MM.1S (cell line): ENCODE results near the gene SYNE1.

ENCODE experiments used
- DNase-seq: peaks from one replicate; pipeline ENCODE4 v3.0.0-alpha.2; 2015
- H2AFZ ChIP-seq: fragments of 300-600 bp; sonication (generic); 2 replicates; pipeline ENCODE4 v1.6.0; 2016; ENCODE audit warnings: antibody characterized with exemption, low read length
- H3F3A ChIP-seq: fragments of 300-600 bp; sonication (generic); 2 replicates; pipeline ENCODE4 v1.6.1; 2016; ENCODE audit warnings: mild to moderate bottlenecking, antibody characterized with exemption, low read length, moderate library complexity, mixed read lengths; ENCODE audit not compliant: insufficient read depth
- H3K27ac ChIP-seq: fragments of 300-600 bp; sonication (generic); 2 replicates; pipeline ENCODE4 v1.5.1; 2016; ENCODE audit warnings: mild to moderate bottlenecking, low read length
- H3K27me3 ChIP-seq: fragments of 300-600 bp; sonication (generic); replicated peaks from 2 replicates; pipeline ENCODE4 v1.6.0; 2016; ENCODE audit warnings: low read length; ENCODE audit not compliant: insufficient read depth
- H3K36me3 ChIP-seq: fragments of 300-600 bp; sonication (generic); replicated peaks from 2 replicates; pipeline ENCODE4 v1.6.1; 2016; ENCODE audit warnings: mild to moderate bottlenecking, low read length, mixed read lengths; ENCODE audit not compliant: insufficient read depth
- H3K4me1 ChIP-seq: fragments of 300-600 bp; sonication (generic); 2 replicates; pipeline ENCODE4 v1.6.1; 2016; ENCODE audit warnings: low read length, mixed read lengths
- H3K4me2 ChIP-seq: fragments of 300-600 bp; sonication (generic); 2 replicates; pipeline ENCODE4 v1.6.0; 2016; ENCODE audit warnings: low read depth, low read length
- H3K4me3 ChIP-seq: fragments of 300-600 bp; sonication (generic); 2 replicates; pipeline ENCODE4 v1.5.1; 2016; ENCODE audit warnings: low read length, mixed read lengths
- H3K79me2 ChIP-seq: fragments of 300-600 bp; sonication (generic); 2 replicates; pipeline ENCODE4 v1.6.1; 2016; ENCODE audit warnings: mixed run types, low read length, mixed read lengths
- H3K9ac ChIP-seq: fragments of 300-600 bp; sonication (generic); 2 replicates; pipeline ENCODE4 v1.6.1; 2016; ENCODE audit warnings: low read length, mixed read lengths
- H3K9me2 ChIP-seq: fragments of 300-600 bp; sonication (generic); replicated peaks from 2 replicates; pipeline ENCODE4 v1.6.1; 2016; ENCODE audit warnings: mild to moderate bottlenecking, low read length, mixed read lengths; ENCODE audit not compliant: insufficient read depth
- H3K9me3 ChIP-seq: fragments of 300-600 bp; sonication (generic); replicated peaks from 2 replicates; pipeline ENCODE4 v1.6.1; 2016; ENCODE audit warnings: mild to moderate bottlenecking, low read length, mixed read lengths; ENCODE audit not compliant: insufficient read depth
- H4K20me1 ChIP-seq: fragments of 300-600 bp; sonication (generic); 2 replicates; pipeline ENCODE4 v1.6.1; 2016; ENCODE audit warnings: mild to moderate bottlenecking, low read length, moderate library complexity, mixed read lengths; ENCODE audit not compliant: insufficient read depth
- CTCF ChIP-seq: fragments of 300-600 bp; sonication (generic); IDR thresholded peaks from 2 replicates; pipeline ENCODE4 v1.5.1; 2016; ENCODE audit warnings: antibody characterized with exemption, low read length, mixed read lengths
- EZH2 ChIP-seq: fragments of 300-600 bp; sonication (generic); optimal IDR thresholded peaks from 2 replicates; pipeline ENCODE3; 2017; ENCODE audit warnings: low read depth, mild to moderate bottlenecking, antibody characterized with exemption, low read length, mixed read lengths
- EZH2phosphoT487 ChIP-seq: fragments of 300-600 bp; sonication (generic); IDR thresholded peaks from 2 replicates; pipeline ENCODE4 v1.6.1; 2018; ENCODE audit warnings: antibody characterized with exemption, low read length

The SYNE1 gene

GRCh38 chr6:152576525-152576924, 60.6 kb downstream of the SYNE1 start:
- H3K9me2 ChIP-seq = no peaks in the 10 kb centered on the region
- no peak for DNase-seq
- H4K20me1 ChIP-seq = no peaks in the 10 kb centered on the region
- no peaks in the 10 kb centered on the region for H3F3A ChIP-seq
- no peaks in the 10 kb centered on the region for H3K4me1 ChIP-seq
- no peak overlapping the region for H3K9ac ChIP-seq
- H3K9me3 ChIP-seq = no peaks in the 10 kb centered on the region
- no peaks in the 10 kb centered on the region for H3K79me2 ChIP-seq
- H3K4me3 ChIP-seq = no peak overlapping the region
- H3K4me2 ChIP-seq = no peak overlapping the region
- TF ChIP-seq CTCF = no peak
- no peak for TF ChIP-seq EZH2phosphoT487
- no peak for TF ChIP-seq EZH2
- no peaks in the 10 kb centered on the region for H3K27me3 ChIP-seq
- H3K36me3 ChIP-seq = no peaks in the 10 kb centered on the region
- no peak overlapping the region for H2AFZ ChIP-seq
- H3K27ac ChIP-seq = no peak overlapping the region

GRCh38 chr6:152575621-152576150, 61.5 kb downstream of the SYNE1 start:
- H3K9ac ChIP-seq = no peak overlapping the region
- no peak overlapping the region for H2AFZ ChIP-seq
- H3K27ac ChIP-seq = no peak overlapping the region

GRCh38 chr6:152575161-152575560, 62.0 kb downstream of the SYNE1 start:
- Histone ChIP-seq H3K36me3 (no peaks in the 10 kb centered on the region), H3K4me3 (no peak overlapping the region), H2AFZ (no peak overlapping the region), H3K9me2 (no peaks in the 10 kb centered on the region), H3F3A (no peaks in the 10 kb centered on the region), H3K9ac (no peak overlapping the region), H4K20me1 (no peaks in the 10 kb centered on the region), H3K27me3 (no peaks in the 10 kb centered on the region), H3K27ac (no peak overlapping the region), H3K4me2 (no peak overlapping the region), H3K79me2 (no peaks in the 10 kb centered on the region), H3K9me3 (no peaks in the 10 kb centered on the region), H3K4me1 (no peaks in the 10 kb centered on the region)
- no peak for DNase-seq
- TF ChIP-seq CTCF (no peak), EZH2phosphoT487 (no peak), EZH2 (no peak)

More at GRCh38 chr6:152575621-152576150, 61.5 kb downstream of the SYNE1 start:
- Histone ChIP-seq H3K79me2 (no peaks in the 10 kb centered on the region), H3K9me2 (no peaks in the 10 kb centered on the region), H3K27me3 (no peaks in the 10 kb centered on the region), H3K36me3 (no peaks in the 10 kb centered on the region), H3F3A (no peaks in the 10 kb centered on the region), H3K9me3 (no peaks in the 10 kb centered on the region), H3K4me3 (no peak overlapping the region), H4K20me1 (no peaks in the 10 kb centered on the region), H3K4me2 (no peak overlapping the region), H3K4me1 (no peaks in the 10 kb centered on the region)
- TF ChIP-seq EZH2phosphoT487 (no peak), EZH2 (no peak), CTCF (no peak)
- DNase-seq = no peak
